Measurements from ENCODE around the gene NKX6-1.

NKX6-1 gene

GRCh38 chr4:84495118-84495793 is 3.8 kb downstream of the NKX6-1 start:
- no peak overlapping the region for H3K4me3 ChIP-seq (ENCODE audit: low read length)
- no peak for DNase-seq (ENCODE audit: low read depth)
- TF ChIP-seq, protein P1, sequence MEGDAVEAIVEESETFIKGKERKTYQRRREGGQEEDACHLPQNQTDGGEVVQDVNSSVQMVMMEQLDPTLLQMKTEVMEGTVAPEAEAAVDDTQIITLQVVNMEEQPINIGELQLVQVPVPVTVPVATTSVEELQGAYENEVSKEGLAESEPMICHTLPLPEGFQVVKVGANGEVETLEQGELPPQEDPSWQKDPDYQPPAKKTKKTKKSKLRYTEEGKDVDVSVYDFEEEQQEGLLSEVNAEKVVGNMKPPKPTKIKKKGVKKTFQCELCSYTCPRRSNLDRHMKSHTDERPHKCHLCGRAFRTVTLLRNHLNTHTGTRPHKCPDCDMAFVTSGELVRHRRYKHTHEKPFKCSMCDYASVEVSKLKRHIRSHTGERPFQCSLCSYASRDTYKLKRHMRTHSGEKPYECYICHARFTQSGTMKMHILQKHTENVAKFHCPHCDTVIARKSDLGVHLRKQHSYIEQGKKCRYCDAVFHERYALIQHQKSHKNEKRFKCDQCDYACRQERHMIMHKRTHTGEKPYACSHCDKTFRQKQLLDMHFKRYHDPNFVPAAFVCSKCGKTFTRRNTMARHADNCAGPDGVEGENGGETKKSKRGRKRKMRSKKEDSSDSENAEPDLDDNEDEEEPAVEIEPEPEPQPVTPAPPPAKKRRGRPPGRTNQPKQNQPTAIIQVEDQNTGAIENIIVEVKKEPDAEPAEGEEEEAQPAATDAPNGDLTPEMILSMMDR (conservative IDR thresholded peaks at IDR 0.05; ENCODE audit: low read depth, low read length) = no peak

DNA sequence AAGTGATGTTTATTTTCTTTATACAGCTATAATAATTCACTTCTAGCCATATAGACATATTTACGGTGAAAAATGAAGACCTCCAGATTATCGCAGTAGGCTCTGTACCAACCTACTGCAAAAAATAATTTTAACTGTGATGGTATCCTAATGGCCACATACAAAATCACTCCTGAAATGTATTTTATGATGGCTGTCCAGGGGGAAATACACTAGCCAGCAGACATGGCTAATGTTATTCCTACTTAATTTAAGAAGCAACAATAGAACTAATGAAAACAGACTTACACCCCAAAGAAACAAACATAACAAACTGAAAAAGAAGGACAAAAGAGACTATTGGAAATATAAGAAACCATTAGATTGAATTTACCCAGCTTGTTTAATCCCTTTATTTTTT is 4.6 kb downstream of the NKX6-1 start:
- no peak overlapping the region for H3K4me3 ChIP-seq (ENCODE audit: low read length)
- DNase-seq (ENCODE audit: low read depth) = no peak
- TF ChIP-seq, protein P1 (conservative IDR thresholded peaks at IDR 0.05; ENCODE audit: low read depth, low read length) = no peak

DNA sequence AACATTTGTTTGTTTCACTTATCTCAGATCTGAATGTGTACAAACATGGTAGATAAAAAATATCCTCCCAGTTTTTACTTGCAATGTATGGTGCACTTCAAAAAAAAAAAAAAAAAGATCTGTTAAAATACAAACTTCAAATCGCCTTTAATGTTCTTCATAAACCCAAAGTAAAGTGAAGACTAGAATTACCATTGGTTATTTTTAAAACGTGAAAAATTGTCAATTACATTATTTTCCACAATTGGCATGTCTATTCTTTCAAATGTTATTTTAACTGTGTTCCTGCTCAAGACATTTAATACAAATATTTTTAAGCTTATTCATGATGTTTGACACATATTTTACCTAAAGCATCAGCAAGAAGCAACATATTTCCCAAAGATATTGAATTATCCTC is 5.0 kb downstream of the NKX6-1 start:
- DNase-seq (ENCODE audit: low read depth) = no peak
- H3K4me3 ChIP-seq (ENCODE audit: low read length) = no peak overlapping the region
- TF ChIP-seq, protein P1 (conservative IDR thresholded peaks at IDR 0.05; ENCODE audit: low read depth, low read length) = no peak

- no peak overlapping the region for H3K4me3 ChIP-seq (ENCODE audit: low read length)
- DNase-seq (ENCODE audit: low read depth) = no peak
- TF ChIP-seq, protein P1 (conservative IDR thresholded peaks at IDR 0.05; ENCODE audit: low read depth, low read length) = peak; percentile 36
Observed at GRCh38 chr4:84493092-84493850, 5.8 kb downstream of the NKX6-1 start.

DNA sequence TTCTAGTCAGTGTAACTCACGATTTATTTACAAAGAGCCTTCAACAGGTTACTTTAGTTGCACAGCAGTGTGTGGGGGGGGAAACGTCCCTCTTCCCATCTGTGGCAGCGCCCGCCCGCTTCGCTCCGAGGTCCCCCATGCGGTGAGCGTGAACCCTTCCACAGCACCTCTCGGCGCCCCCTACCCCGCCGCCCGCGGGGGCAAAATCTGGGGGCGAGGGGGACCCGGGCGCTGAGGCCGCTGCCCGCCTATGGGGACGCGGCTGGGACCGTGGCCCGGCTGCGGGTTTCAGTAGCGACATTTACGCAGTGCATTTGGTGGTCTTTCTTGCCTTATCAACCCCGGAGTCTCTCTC is 6.4 kb downstream of the NKX6-1 start:
- DNase-seq (ENCODE audit: low read depth) = no peak
- H3K4me3 ChIP-seq (ENCODE audit: low read length) = no peak overlapping the region
- TF ChIP-seq, protein P1 (conservative IDR thresholded peaks at IDR 0.05; ENCODE audit: low read depth, low read length) = no peak

DNA sequence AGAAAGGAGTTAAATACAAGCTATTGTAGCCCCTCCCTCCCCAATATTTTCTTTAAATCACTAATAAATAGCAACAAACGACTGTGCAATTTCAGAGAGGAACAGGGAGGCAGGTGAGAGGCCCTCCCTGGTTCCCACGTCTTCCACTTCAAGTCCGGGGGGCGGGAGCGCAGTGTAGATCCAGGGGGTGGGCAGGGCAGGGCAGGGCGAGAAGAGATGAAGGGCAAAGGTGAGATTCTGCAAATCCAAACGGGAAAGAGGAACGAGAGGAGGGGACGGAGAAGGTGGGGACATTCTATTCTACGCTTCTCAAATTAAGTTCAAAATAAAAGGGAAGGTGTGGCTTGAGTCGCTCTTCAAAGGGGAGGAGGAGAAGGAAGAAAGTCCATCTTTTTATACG is 6.8 kb downstream of the NKX6-1 start:
- no peak for DNase-seq (ENCODE audit: low read depth)
- no peak overlapping the region for H3K4me3 ChIP-seq (ENCODE audit: low read length)
- TF ChIP-seq, protein P1 (conservative IDR thresholded peaks at IDR 0.05; ENCODE audit: low read depth, low read length) = no peak

DNA sequence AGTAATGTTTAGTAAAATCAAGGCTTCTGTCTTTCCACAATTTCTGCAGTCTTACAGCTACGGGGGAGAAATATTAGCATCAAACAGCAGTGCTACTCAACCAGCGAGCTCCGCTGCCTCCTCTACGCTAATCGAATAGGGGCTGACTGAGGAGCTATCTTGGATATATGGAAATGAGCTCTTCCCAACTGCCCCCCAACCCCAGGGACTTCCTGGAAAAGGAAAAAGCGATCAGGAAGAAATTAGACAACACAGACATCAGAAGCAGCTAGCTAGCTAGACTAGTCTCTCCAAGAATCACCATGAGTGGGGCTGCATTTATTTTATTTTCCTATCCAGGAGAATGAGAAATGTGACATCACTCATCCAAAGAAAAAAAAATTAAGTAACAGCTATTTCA is 7.6 kb downstream of the NKX6-1 start:
- no peak for DNase-seq (ENCODE audit: low read depth)
- TF ChIP-seq, protein P1 (conservative IDR thresholded peaks at IDR 0.05; ENCODE audit: low read depth, low read length) = no peak
- H3K4me3 ChIP-seq (ENCODE audit: low read length) = no peak overlapping the region

Data from retinal pigment epithelial cell (primary cell).